Body of pancreas (tissue), 4 donors: ENCODE measurements around the gene RAET1E. TPM values are rescaled to one million over a fixed set of nuclear protein-coding genes. Genes with fewer than 3 reads are reported as not detected.

Source experiments
- ATAC-seq: fragments of 150-250 bp; one replicate; pipeline ENCODE4 v1.9.1; 2016
- DNase-seq, 4 donors: peaks; one replicate each; pipeline ENCODE4 v3.0.0-alpha.2; 2019
- H3K27ac ChIP-seq, 4 donors: fragments of 200-600 bp; sonication (generic); 1 replicate in 3 of 4; 2 replicates in 1 of 4; pipeline versions ENCODE4 v1.5.1 to v1.6.1; 2016 to 2019; ENCODE audit warnings: mild to moderate bottlenecking in 1 of 4, mixed read lengths in 1 of 4, moderate library complexity in 1 of 4
- H3K27me3 ChIP-seq, 2 donors: fragments of 200-600 bp; sonication (generic); one replicate each; pipeline ENCODE4 v1.6.0; 2016; ENCODE audit warnings: mild to moderate bottlenecking in 1 of 2
- H3K36me3 ChIP-seq, 2 donors: fragments of 200-600 bp; sonication (generic); replicated peaks in 1 of 2; 2 replicates each; pipeline ENCODE4 v1.5.1; 2016; ENCODE audit warnings: low read depth in 2 of 2; ENCODE audit not compliant: insufficient read depth in 1 of 2
- H3K4me1 ChIP-seq: fragments of 200-600 bp; sonication (generic); one replicate; pipeline ENCODE4 v1.6.0; 2016
- H3K4me3 ChIP-seq, 2 donors: fragments of 200-600 bp; sonication (generic); 1 replicate in 1 of 2; 2 replicates in 1 of 2; pipeline ENCODE4 v1.5.1; 2016 to 2019
- H3K9me3 ChIP-seq, 3 donors: fragments of 200-600 bp; sonication (generic); 1 replicate in 2 of 3; 2 replicates in 1 of 3; pipeline ENCODE4 v1.5.1; 2016
- POLR2A ChIP-seq, 3 donors: fragments of 450-650 bp; IDR thresholded peaks; one replicate each; pipeline ENCODE4 v1.6.1; 2016; ENCODE audit warnings: antibody characterized with exemption in 3 of 3, mild to moderate bottlenecking in 2 of 3
- WGBS, 2 donors: methylation state at CpG; one replicate each; pipeline ENCODE4 v1.1.5; 2017; 5-methylcytosine and 5-hydroxymethylcytosine counted together
- intact Hi-C: fragments of 100-400 bp; cut with DNase I; formaldehyde crosslinking; loops from one replicate; pipeline ENCODE4 v1.15.1; 2023
- total RNA-seq, 2 donors: library from RNA; depleted of rRNA; stranded (reverse); fragments of >200 nt; gene quantifications; one replicate each; pipeline ENCODE4 v1.1.0, GENCODE V29; 2016
- TF ChIP-seq, protein P1 (sequence below), 7 experiments: fragments of 450-650 bp in 4 of 7; fragments of 200-600 bp in 3 of 7; sonication (generic) in 3 of 7; IDR thresholded peaks; one replicate each; pipeline ENCODE4 v1.5.1; 2016 to 2019; ENCODE audit warnings: antibody characterized with exemption in 7 of 7

Gene RAET1E
- total RNA-seq, 2 donors from 2014 or later, result not detected

DNA sequence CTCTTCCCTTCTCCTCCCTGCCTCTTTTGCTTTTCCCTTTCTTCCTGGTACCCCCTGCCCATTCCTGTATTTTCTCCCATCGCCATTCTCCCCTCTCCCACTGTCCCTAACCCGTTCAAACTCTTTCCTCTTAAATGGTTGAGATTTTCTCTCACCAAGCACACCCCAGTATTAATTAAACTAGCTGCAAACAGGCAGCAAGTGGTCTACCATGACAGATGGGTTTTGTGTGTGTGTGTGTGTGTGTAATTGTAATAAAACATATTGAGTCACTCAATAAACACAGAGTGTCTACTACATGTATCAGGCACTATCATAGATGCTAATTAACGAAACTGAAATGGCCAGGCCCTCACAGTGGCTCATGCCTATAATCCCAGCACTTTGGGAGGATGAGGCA lies 6.7 kb downstream of the RAET1E start:
- DNase-seq (no peak), ATAC-seq (no peak)
- Histone ChIP-seq H3K4me1 (peaks cover 12% of the 10 kb centered on the region), H3K4me3 (no peak overlapping the region), H3K36me3 (no peaks in the 10 kb centered on the region), H3K9me3 (no peaks in the 10 kb centered on the region), H3K27ac (no peak overlapping the region), H3K27me3 (no peaks in the 10 kb centered on the region)
- intact Hi-C loops, result no loop called here
- TF ChIP-seq POLR2A (IDR thresholded peaks at IDR 0.05), result no peak
- TF ChIP-seq, protein P1, sequence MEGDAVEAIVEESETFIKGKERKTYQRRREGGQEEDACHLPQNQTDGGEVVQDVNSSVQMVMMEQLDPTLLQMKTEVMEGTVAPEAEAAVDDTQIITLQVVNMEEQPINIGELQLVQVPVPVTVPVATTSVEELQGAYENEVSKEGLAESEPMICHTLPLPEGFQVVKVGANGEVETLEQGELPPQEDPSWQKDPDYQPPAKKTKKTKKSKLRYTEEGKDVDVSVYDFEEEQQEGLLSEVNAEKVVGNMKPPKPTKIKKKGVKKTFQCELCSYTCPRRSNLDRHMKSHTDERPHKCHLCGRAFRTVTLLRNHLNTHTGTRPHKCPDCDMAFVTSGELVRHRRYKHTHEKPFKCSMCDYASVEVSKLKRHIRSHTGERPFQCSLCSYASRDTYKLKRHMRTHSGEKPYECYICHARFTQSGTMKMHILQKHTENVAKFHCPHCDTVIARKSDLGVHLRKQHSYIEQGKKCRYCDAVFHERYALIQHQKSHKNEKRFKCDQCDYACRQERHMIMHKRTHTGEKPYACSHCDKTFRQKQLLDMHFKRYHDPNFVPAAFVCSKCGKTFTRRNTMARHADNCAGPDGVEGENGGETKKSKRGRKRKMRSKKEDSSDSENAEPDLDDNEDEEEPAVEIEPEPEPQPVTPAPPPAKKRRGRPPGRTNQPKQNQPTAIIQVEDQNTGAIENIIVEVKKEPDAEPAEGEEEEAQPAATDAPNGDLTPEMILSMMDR (IDR thresholded peaks at IDR 0.05), result no peak
- WGBS, 2 donors, result 80 to 82% methylated on average over 3 of the region's 3 CpGs

DNA sequence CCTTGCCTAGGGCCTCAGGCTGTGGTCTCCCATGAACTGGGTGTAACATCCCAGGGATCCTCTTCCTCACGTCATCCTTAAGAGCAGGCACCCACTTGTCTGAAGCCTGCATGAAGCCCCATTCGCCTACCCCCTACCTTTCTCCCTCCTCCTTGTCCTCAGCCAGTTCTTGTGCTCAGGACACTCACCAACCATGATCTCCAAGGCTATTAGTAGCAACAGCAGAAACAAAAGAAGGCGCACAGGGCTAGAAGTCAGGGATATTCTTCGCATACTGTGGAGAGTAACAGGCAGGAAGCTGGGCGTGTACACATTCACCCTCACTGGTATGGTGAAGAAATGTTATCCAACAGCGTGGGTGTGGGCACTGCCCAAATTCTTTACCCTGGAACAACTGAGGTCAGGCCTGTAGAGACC lies 7.3 kb downstream of the RAET1E start:
- Histone ChIP-seq H3K4me1 (peaks cover 10% of the 10 kb centered on the region), H3K4me3 (no peak overlapping the region), H3K9me3 (no peaks in the 10 kb centered on the region), H3K27ac (no peak overlapping the region), H3K27me3 (no peaks in the 10 kb centered on the region), H3K36me3 (no peaks in the 10 kb centered on the region)
- no peak for DNase-seq
- no peak for ATAC-seq
- WGBS, 2 donors, result 73 to 82% methylated on average over 6 of the region's 6 CpGs
- intact Hi-C loops, result no loop called here
- TF ChIP-seq POLR2A (IDR thresholded peaks at IDR 0.05), result no peak
- TF ChIP-seq, protein P1 (IDR thresholded peaks at IDR 0.05), result no peak

DNA sequence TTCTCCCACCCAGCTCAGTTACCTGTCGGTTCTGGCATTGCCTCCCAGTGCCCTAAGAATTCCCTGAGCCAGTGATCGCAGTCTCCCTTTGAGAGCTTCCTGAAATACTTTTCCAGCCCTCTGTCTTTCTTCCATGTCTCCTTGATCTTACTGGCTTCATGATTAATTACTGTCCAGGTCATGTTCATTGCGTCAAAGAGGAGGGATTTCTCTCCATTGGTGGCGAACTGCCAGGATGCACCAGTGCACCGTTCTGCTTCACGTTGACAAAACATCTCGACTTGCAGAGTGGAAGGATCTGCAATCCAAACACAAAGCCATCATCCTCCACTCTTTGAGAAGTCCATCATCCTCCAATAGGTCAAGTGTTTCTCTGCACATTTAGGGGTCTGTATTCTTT lies 8.6 kb downstream of the RAET1E start:
- ATAC-seq (no peak), DNase-seq (no peak)
- intact Hi-C loops, result no loop called here
- Histone ChIP-seq H3K27me3 (no peaks in the 10 kb centered on the region), H3K9me3 (no peaks in the 10 kb centered on the region), H3K27ac (no peak overlapping the region), H3K4me3 (no peak overlapping the region), H3K36me3 (no peaks in the 10 kb centered on the region), H3K4me1 (no peaks in the 10 kb centered on the region)
- TF ChIP-seq, protein P1 (IDR thresholded peaks at IDR 0.05), result no peak
- no peak for TF ChIP-seq POLR2A (IDR thresholded peaks at IDR 0.05)
- 68 to 79% methylated on average over 7 of the region's 7 CpGs for WGBS, 2 donors

DNA sequence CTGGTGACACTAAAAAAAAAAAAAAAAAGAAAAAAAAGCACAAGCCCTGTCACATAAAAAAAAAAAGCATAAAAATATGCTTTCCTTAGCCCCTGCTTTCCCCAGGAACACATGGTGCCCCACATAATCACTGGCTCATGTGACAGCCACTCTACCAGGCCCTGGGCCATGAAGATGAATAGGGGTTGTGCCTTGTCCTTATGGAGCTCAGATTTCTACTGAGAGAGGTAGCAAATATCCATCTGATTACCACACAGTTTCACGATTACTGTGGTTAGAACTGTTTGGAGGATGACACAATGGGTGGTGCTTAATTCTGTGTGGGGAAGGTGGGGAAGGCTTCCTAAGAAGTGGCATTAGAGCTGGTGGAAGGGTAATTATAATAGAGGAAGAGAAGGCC lies 9.3 kb downstream of the RAET1E start:
- DNase-seq (no peak), ATAC-seq (no peak)
- Histone ChIP-seq H3K27ac (no peak overlapping the region), H3K4me3 (no peak overlapping the region), H3K9me3 (no peaks in the 10 kb centered on the region), H3K36me3 (no peaks in the 10 kb centered on the region), H3K4me1 (no peaks in the 10 kb centered on the region), H3K27me3 (no peaks in the 10 kb centered on the region)
- 56 to 73% methylated on average over 1 of the region's 1 CpG for WGBS, 2 donors
- intact Hi-C loops, result no loop called here
- TF ChIP-seq, protein P1 (IDR thresholded peaks at IDR 0.05), result no peak
- no peak for TF ChIP-seq POLR2A (IDR thresholded peaks at IDR 0.05)

DNA sequence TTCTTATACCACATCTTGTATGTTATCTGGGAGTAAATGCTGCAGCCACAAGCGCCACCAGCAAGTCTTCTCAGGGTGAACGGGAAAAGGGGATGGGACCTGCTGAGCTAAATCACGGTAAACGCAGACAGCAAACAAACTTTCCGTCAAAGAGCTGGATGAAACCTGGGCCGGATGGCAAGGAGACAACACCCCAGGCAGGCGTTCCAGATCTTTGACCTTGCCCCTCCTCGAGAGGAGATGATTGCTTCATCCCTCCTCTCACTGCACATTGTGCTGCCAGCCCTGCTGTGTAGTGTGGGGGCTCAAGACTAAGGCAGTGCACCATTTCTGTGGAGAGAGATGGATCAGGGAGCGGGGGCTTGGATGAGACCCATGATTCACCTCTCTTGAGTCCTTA lies 9.8 kb downstream of the RAET1E start:
- no peak overlapping the region for H3K27ac ChIP-seq
- 72 to 82% methylated on average over 9 of the region's 9 CpGs for WGBS, 2 donors
- no peak for DNase-seq
- no peaks in the 10 kb centered on the region for H3K27me3 ChIP-seq
- ATAC-seq, result no peak
- H3K4me1 ChIP-seq, result no peaks in the 10 kb centered on the region
- H3K9me3 ChIP-seq, result no peaks in the 10 kb centered on the region
- intact Hi-C loops, result no loop called here
- TF ChIP-seq, protein P1 (IDR thresholded peaks at IDR 0.05), result no peak
- TF ChIP-seq POLR2A (IDR thresholded peaks at IDR 0.05), result no peak
- no peak overlapping the region for H3K4me3 ChIP-seq
- no peaks in the 10 kb centered on the region for H3K36me3 ChIP-seq
